HG03103 (cell line): ENCODE data around the gene TNP2.

Source experiments
- ATAC-seq: cut with Tn5 transposase; IDR thresholded peaks from one replicate; pipeline ENCODE4 v1.9.1; 2021; ENCODE audit warnings: low read depth; ENCODE audit not compliant: unreplicated experiment

The TNP2 gene

DNA sequence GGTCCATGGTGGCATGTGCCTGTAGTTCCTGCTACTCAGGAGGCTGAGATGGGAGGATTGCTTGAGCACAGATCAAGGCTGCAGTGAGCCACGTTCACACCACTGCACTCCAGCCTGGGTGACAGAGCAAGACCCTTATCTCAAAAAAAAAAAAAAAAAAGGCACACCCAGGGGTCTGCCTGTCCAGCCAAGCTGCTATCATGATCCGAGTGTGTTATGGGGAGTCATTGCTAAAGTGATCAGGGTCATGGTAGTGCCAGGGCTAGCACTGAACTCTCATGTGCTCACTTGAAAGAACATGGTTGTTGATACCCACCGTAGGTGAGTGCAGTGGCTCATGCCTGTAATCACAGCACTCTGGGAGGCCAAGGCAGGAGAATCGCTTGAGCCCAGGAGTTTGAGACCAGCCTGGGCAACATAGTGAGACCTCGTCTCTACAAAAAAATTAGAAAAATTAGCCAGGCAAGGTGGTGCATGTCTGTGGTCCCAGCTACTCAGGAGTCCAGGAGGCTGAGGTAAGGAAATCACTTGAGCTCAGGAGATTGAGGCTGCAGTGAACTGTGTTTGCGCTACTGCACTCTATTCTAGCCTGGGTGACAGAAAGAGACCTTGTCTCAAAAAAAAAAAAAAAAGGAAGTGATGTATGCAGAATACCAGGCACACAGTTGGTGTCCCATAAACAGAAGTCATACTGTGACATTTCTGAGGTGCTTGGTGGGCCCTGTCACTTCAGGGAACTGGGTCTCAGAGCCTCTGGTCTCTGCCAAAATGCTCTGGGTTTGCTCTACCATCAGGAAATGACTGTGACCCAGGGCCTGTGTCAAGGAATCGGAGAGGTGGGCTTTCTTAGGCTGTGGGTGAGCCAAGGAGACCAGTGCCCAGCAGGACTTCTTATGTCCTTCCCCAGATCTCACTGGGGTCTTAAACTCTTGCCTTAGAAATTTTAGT lies 9.8 kb upstream of the TNP2 start:
- ATAC-seq: no peak

DNA sequence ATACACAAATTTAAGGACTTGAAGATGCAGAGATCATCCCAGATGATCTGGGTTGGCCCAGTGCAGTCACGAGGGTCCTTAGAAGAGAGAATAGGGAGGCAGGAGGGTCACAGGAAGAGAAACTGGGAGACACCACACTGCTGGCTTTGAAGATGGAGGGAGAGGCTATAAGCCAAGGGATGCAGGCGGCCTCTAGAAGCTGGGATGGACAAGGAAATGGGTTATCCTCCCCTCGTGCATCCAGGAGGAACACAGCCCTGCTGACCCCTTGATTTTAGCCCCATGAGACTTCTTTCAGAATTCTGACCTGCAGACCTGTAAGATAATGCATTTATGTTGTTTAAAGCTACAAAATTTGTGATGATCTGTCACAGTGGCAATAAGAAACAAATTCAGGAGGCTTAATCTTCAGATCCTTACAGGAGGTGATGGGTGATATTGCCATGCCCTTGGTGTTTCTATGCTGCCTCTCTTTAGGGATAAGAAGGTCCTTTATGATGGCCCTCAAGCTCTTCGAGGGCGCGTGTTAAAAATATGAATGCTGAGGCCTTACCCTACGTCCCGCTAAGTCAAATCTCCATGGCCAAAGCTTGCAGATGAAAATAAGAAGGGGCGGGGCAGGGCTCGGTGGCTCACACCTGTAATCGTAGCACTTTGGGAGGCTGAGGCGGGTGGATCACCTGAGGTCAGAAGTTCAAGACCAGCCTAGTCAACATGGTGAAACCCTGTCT lies 8.6 kb upstream of the TNP2 start:
- ATAC-seq: no peak

DNA sequence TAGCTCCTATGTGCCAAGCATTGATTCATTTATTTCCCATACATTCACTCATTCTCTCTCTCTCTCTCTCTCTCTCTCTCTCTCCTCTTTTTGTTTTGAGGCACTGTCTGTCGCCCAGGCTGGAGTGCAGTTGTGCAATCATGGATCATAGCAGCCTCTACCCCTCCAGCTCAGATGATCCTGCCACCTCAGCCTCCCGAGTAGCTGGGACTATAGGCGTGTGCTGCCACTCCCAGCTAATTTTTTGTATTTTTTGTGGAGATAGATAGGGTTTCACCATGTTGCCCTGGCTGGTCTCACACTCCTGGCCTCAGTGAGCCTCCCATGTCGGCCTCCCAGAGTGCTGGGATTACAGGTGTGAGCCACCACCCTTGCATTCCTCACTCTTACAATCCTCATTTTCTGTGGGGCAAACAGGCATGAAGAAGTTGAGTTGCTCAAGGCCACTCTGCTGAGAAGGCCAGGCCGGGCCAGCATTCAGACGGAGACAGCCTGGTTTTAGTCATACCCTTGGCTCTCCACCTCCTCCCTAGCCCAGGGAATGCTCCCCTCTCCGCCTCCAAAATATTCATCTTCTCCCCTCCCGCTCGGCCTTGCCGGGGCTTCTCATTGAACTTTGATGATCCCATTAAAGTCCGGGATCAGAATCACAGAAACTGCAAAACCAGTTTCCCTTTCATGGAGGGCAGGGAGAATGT lies 7.9 kb upstream of the TNP2 start:
- no peak for ATAC-seq

GRCh38 chr16:11276143-11276895 lies 7.2 kb upstream of the TNP2 start, which contains the start of gene PRM2:
TSS of gene PRM2 (minus strand) at chr16:11276480. CDS start at chr16:11276370, 110 bp downstream.
- ATAC-seq: no peak

GRCh38 chr16:11274964-11275363 lies 5.8 kb upstream of the TNP2 start:
- ATAC-seq: no peak

GRCh38 chr16:11273721-11274324 lies 4.7 kb upstream of the TNP2 start:
- ATAC-seq: no peak

DNA sequence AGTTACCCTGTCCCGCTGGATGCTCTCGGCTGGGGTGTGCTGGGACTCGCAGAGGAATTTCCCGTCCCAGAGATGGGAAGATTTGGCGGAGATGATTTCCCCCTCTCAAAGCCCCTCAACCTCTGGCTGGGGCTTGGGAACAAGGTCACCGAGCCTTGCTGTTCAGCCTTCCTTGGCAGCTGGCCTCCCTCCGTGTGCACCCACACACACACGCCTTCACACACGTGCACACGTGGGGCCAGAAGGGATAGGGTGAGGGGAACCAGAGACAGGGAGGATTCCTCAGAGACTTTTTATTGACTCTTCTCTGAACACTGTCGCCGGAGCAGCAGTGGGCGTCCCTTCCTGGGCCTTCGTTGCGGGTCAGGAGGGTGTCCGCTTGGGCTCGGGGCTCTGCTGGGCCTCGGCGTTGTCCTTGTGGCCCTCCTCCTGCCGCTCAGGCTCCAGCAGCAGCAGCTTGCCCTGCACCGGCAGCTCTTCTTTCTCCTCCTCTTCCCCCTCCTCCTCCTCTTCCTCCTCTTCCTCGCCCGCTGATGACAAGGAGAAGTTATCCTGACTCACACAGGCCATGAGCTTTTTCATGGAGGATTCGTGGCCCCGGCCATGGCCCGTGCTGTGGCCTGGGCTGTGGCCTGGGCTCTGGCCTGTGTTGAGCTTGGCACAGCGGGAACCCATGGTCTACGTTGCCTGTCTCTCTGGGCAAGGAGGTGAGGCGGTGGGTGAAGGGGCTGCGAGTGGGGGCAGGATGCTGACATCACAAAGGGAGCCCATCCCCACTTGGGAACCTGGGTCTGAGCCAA lies 4.0 kb upstream of the TNP2 start, which contains the start of gene PRM3:
TSS of gene PRM3 (minus strand) at position 709 of the 800 bp plus-strand sequence. CDS start at position 675, 34 bp downstream.
- ATAC-seq: no peak

DNA sequence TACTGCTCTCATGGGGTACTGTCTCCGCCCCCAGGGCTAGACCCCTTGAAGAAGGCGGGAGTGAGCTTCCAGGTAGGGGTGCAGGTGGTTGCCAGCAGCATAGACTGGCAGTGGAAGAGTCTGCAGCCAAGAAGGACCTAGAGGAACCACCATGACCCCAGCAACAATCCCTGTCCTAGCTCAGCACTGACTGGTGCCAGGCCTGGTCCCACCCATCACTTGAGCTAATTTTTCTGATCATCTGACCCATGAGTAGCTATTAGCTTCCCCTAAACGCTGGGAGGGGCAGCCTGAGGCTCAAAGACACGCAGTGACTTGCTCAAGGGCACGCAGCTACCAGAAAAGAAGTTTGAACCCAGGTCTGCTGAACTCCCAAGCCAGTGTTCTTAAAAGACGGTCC lies 3.4 kb upstream of the TNP2 start:
- ATAC-seq: no peak

DNA sequence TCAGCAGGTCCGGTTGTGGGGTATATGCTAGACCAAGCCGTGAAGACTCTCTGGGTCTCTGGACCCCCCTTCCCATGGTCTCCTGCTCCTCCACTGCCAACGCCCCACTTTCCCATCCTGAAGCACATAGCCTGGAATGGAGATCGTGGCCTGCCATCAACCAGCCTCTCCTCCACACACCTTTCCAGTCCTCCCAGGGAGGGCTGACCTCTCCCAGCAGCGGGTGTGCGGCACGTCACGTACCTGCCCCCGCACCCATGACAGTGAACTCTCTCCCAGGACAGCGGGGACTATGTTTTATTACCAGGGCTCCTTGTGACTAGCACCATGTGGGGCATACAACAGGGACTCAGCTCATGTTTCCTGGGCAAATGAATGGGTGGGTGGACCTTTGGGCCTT lies 2.5 kb upstream of the TNP2 start:
- no peak for ATAC-seq

DNA sequence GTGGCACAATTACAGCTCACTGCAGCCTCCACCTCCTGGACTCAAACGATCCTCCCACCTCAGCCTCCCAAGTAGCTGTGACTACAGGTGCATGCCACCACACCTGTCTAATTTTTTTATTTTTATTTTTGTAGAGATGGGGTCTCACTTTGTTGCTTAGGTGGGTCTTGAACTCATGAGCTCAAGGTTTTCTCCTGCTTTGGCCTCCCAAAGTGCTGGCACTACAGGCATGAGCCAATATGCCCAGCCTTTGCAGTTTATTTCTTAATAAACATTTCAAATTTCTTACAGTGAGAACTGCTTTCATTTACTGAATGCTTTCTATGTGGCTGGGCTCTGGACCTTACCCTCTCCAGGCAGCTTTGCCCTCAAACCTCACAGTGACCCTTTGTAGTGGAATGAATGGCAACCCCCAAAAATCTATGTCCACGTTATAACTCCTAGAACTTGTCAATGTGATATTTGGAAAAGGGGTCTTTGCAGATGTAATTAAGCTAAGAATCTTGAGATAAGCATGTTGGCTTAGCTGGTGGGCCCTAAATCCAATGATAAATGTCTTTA lies 1.6 kb upstream of the TNP2 start:
- no peak for ATAC-seq

GRCh38 chr16:11265124-11265523 lies 4.0 kb downstream of the TNP2 start:
- ATAC-seq: no peak

DNA sequence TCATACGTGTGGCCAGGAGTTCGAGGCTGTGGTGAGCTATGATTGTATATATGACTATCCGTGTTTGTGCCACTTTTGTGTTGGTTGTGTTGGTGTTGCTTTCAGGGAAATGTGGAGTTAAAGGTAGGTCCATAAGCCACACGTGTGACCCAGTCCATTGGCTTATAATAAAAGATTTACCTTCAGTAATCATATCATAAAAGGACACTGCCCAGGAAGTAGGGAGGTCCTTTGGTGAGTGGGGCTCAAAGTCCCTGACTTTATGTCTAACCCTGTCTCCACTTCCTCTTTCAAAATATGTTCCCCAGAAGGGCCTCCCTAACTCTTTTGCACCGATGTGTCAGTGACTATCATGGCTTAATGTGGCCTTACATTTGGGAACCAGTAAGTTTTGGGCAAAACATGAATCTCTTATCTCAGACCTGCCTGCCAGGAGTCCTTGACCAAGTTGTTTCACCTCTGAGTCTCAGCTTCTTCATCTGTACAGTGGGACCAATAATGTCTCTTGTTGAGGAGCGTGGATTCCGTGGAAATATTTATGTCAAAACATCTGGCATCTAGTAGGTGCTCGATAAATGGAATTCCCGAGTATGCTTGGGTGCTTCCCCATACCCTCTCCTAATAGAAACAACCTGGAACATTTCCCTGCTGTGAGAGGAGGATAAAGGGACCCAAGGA lies 4.8 kb downstream of the TNP2 start:
- ATAC-seq: no peak

GRCh38 chr16:11263737-11264136 lies 5.4 kb downstream of the TNP2 start:
- no peak for ATAC-seq

DNA sequence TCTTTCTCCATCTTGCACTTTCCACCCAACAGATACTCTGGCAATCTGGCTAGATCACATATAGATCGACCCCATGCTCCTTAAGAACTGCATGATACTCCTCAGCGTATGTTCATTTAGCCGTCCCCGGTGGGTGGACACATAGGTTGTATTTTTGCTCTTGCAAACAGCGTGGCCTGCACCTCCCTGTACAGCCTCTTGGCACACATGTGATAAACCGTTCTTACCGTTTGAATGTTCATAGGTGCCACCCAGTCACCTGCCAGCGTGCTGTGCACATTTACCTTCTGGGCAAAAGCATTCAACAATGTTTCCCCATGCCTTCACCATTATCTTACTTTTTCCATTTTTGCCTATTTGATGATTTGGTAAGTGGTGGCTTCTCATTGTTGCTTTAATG lies 6.2 kb downstream of the TNP2 start:
- no peak for ATAC-seq

DNA sequence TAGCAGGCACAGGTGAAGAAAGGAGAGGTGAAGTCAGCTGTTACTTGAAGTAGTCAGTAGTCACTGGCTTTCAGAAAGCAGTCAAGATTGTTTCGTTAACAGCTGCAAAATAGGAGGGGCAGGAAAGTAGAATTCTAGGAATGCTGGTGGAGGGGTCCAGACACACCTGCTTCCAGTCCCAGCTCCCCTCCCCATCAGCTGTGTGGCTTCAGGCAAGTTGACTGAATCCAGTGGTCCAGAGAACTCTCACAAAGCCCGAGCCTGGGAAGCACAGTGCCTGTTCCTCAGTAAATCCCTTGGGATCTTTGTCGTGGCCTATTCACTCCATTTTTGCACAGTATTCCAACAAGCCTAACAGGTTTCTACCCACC lies 8.5 kb downstream of the TNP2 start:
- ATAC-seq: no peak

GRCh38 chr16:11259655-11260595 lies 9.2 kb downstream of the TNP2 start:
- ATAC-seq: no peak
